Neural cell (in vitro differentiated cells): ENCODE measurements around the gene HCFC1. TPM values are rescaled to one million over a fixed set of nuclear protein-coding genes. Genes with fewer than 3 reads are reported as not detected.

Experiments
- H2AFZ ChIP-seq: fragments of 200-600, 300-800 bp; sonication (generic), shearing (Covaris generic); 2 replicates; pipeline ENCODE4 v1.6.0; 2014; ENCODE audit warnings: low read depth, mild to moderate bottlenecking, antibody characterized with exemption, low read length, moderate library complexity
- H3F3A ChIP-seq: fragments of 200-600 bp; shearing (Covaris generic); 2 replicates; pipeline ENCODE4 v1.6.1; 2016; ENCODE audit warnings: mild to moderate bottlenecking, moderate library complexity, mixed read lengths, antibody characterized with exemption, low read length; ENCODE audit not compliant: insufficient read depth, poor library complexity, severe bottlenecking
- H3K27ac ChIP-seq: fragments of 200-600, 300-800 bp; sonication (generic), shearing (Covaris generic); 2 replicates; pipeline ENCODE4 v1.5.1; 2014; ENCODE audit warnings: mild to moderate bottlenecking, low read length, moderate library complexity
- H3K27me3 ChIP-seq: fragments of 300-800, 200-600 bp; sonication (generic), shearing (Covaris generic); 2 replicates; pipeline ENCODE4 v1.6.0; 2014; ENCODE audit warnings: mild to moderate bottlenecking, low read depth, low read length, moderate library complexity; ENCODE audit not compliant: insufficient read depth
- H3K36me3 ChIP-seq: fragments of 300-800, 200-600 bp; sonication (generic), shearing (Covaris generic); 2 replicates; pipeline ENCODE4 v1.5.1; 2014; ENCODE audit warnings: mild to moderate bottlenecking, antibody characterized with exemption, low read length, moderate library complexity; ENCODE audit not compliant: insufficient read depth
- H3K4me2 ChIP-seq: fragments of 300-800, 200-600 bp; sonication (generic), shearing (Covaris generic); 2 replicates; pipeline ENCODE4 v1.6.0; 2014; ENCODE audit warnings: mild to moderate bottlenecking, low read length
- H3K4me3 ChIP-seq: fragments of 300-800, 200-600 bp; sonication (generic), shearing (Covaris generic); 2 replicates; pipeline ENCODE4 v1.5.1; 2014; ENCODE audit warnings: mild to moderate bottlenecking, low read length, moderate library complexity
- H3K79me2 ChIP-seq: fragments of 200-600 bp; shearing (Covaris generic); replicated peaks from 2 replicates; pipeline ENCODE4 v1.6.0; 2014; ENCODE audit warnings: mild to moderate bottlenecking, low read length, moderate library complexity; ENCODE audit not compliant: insufficient read depth
- H3K9ac ChIP-seq: fragments of 300-800, 200-600 bp; sonication (generic), shearing (Covaris generic); 2 replicates; pipeline ENCODE4 v1.6.1; 2016; ENCODE audit warnings: mild to moderate bottlenecking, low read length, mixed read lengths
- H3K9me2 ChIP-seq: fragments of 200-600 bp; shearing (Covaris generic); 2 replicates; pipeline ENCODE4 v1.6.1; 2016; ENCODE audit warnings: mild to moderate bottlenecking, low read length, mixed read lengths; ENCODE audit not compliant: insufficient read depth
- H3K9me3 ChIP-seq: fragments of 200-600, 300-800 bp; sonication (generic), shearing (Covaris generic); 2 replicates; pipeline ENCODE4 v1.6.1; 2016; ENCODE audit warnings: mild to moderate bottlenecking, mixed run types, low read length, moderate library complexity, mixed read lengths
- H4K20me1 ChIP-seq: fragments of 200-600 bp; shearing (Covaris generic); 2 replicates; pipeline ENCODE4 v1.6.1; 2016; ENCODE audit warnings: mild to moderate bottlenecking, mixed run types; ENCODE audit not compliant: insufficient read depth
- CTCF ChIP-seq: fragments of 450-650 bp; IDR thresholded peaks from 2 replicates; pipeline ENCODE4 v1.5.1; 2014; ENCODE audit warnings: antibody characterized with exemption, mild to moderate bottlenecking, moderate library complexity; ENCODE audit not compliant: poor library complexity, severe bottlenecking
- EP300 ChIP-seq: fragments of 450-650 bp; conservative IDR thresholded peaks from 2 replicates; pipeline ENCODE4 v1.6.1; 2014; ENCODE audit warnings: antibody characterized with exemption, mild to moderate bottlenecking, moderate library complexity; ENCODE audit not compliant: poor library complexity, severe bottlenecking
- EZH2 ChIP-seq: fragments of 200-600, 300-800 bp; shearing (Covaris generic), sonication (generic); IDR thresholded peaks from 2 replicates; pipeline ENCODE4 v1.6.1; 2014; ENCODE audit warnings: antibody characterized with exemption, low read length, borderline replicate concordance, mild to moderate bottlenecking; ENCODE audit not compliant: insufficient read depth, poor library complexity, severe bottlenecking
- MXI1 ChIP-seq: fragments of 450-650 bp; conservative IDR thresholded peaks from 2 replicates; pipeline ENCODE4 v1.6.1; 2014; ENCODE audit warnings: antibody characterized with exemption, mild to moderate bottlenecking; ENCODE audit not compliant: poor library complexity, severe bottlenecking
- POLR2AphosphoS5 ChIP-seq: IDR thresholded peaks from 2 replicates; pipeline ENCODE4 v1.6.1; 2012
- RAD21 ChIP-seq: fragments of 450-650 bp; conservative IDR thresholded peaks from 2 replicates; pipeline ENCODE4 v1.6.1; 2014; ENCODE audit warnings: antibody characterized with exemption, mild to moderate bottlenecking, moderate library complexity
- SMC3 ChIP-seq: fragments of 450-650 bp; conservative IDR thresholded peaks from 2 replicates; pipeline ENCODE4 v1.6.1; 2014; ENCODE audit warnings: antibody characterized with exemption, mild to moderate bottlenecking, moderate library complexity; ENCODE audit not compliant: poor library complexity
- TAF1 ChIP-seq: IDR thresholded peaks from 2 replicates; pipeline ENCODE4 v1.6.1; 2012; ENCODE audit warnings: low read depth
- polyA plus RNA-seq: library from polyadenylated mRNA; depleted of rRNA; stranded (reverse); fragments of >200 nt; gene quantifications from 2 replicates; pipeline ENCODE4 v1.2.3, GENCODE V29; 2014
- TF ChIP-seq, protein P1 (sequence below): IDR thresholded peaks from 2 replicates; pipeline ENCODE4 v1.6.1; 2012; ENCODE audit warnings: borderline replicate concordance

Gene HCFC1
- polyA plus RNA-seq, 1 donor from 2014 or later = 7.3 TPM

GRCh38 chrX:154015581-154016264 is 44.1 kb upstream of the HCFC1 start:
- no peak for TF ChIP-seq CTCF
- TF ChIP-seq, protein P1, sequence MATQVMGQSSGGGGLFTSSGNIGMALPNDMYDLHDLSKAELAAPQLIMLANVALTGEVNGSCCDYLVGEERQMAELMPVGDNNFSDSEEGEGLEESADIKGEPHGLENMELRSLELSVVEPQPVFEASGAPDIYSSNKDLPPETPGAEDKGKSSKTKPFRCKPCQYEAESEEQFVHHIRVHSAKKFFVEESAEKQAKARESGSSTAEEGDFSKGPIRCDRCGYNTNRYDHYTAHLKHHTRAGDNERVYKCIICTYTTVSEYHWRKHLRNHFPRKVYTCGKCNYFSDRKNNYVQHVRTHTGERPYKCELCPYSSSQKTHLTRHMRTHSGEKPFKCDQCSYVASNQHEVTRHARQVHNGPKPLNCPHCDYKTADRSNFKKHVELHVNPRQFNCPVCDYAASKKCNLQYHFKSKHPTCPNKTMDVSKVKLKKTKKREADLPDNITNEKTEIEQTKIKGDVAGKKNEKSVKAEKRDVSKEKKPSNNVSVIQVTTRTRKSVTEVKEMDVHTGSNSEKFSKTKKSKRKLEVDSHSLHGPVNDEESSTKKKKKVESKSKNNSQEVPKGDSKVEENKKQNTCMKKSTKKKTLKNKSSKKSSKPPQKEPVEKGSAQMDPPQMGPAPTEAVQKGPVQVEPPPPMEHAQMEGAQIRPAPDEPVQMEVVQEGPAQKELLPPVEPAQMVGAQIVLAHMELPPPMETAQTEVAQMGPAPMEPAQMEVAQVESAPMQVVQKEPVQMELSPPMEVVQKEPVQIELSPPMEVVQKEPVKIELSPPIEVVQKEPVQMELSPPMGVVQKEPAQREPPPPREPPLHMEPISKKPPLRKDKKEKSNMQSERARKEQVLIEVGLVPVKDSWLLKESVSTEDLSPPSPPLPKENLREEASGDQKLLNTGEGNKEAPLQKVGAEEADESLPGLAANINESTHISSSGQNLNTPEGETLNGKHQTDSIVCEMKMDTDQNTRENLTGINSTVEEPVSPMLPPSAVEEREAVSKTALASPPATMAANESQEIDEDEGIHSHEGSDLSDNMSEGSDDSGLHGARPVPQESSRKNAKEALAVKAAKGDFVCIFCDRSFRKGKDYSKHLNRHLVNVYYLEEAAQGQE = no peak
- no peak for TF ChIP-seq RAD21
- no peak for TF ChIP-seq SMC3
- no peak for TF ChIP-seq TAF1
- no peak for TF ChIP-seq EZH2
- TF ChIP-seq POLR2AphosphoS5 = no peak
- TF ChIP-seq EP300 = no peak
- TF ChIP-seq MXI1 = no peak
- Histone ChIP-seq H3F3A (no peaks in the 10 kb centered on the region), H3K27ac (no peak overlapping the region), H3K36me3 (no peaks in the 10 kb centered on the region), H3K27me3 (no peaks in the 10 kb centered on the region), H3K9ac (no peak overlapping the region), H3K79me2 (no peaks in the 10 kb centered on the region), H3K4me3 (no peak overlapping the region), H3K4me2 (no peak overlapping the region), H3K9me3 (no peaks in the 10 kb centered on the region), H3K9me2 (no peaks in the 10 kb centered on the region), H4K20me1 (no peaks in the 10 kb centered on the region), H2AFZ (no peak overlapping the region)

DNA sequence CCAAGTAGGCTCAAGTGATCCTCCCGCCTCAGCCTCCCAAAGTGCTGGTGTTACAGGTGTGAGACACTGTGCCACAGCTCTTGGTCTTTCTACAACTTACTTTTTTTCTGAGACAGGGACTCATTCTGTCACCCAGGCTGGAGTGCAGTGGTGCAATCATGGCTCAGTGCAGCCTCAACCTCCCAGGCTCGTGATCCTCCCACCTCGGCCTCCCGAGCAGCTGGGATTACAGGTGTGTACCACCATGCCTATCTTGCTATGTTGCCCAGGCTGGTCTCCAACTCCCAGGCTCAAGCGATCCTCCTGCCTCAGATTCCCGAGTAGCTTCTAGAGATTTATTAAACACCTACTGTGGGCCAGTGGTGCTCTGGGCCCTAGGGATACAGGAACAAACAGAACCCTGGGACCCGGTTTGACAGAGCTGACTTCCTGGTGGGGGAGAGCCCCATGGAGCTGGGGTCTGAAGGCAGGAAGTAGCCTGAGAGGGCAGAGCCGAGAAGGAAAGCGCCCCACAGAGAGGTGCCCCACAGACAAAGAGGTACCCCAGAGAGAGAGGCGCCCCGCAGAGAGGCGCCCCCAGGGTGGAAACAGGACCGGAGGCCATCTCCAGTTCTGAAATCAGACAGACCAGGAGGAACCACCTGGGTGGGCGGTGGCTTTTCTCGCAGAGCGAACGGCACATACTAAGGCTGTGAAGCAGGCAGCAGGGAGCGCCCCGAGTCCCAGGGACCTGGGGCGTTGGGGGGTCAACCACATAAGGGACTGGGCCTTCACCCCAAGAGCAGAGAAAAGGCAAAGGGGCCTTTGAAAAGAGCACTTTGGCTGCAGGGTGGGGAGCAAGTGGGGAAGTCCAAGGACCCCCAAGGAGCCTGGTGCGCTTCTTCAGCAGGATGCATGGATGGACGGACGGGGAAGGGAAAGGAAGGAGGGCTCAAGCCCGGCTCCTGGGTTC is 43.1 kb upstream of the HCFC1 start:
- H4K20me1 ChIP-seq = no peaks in the 10 kb centered on the region
- H3K79me2 ChIP-seq = no peaks in the 10 kb centered on the region
- H2AFZ ChIP-seq = no peak overlapping the region
- no peak overlapping the region for H3K9ac ChIP-seq
- no peaks in the 10 kb centered on the region for H3K36me3 ChIP-seq
- no peaks in the 10 kb centered on the region for H3K9me2 ChIP-seq
- H3F3A ChIP-seq = no peaks in the 10 kb centered on the region
- no peak overlapping the region for H3K4me2 ChIP-seq
- no peaks in the 10 kb centered on the region for H3K27me3 ChIP-seq
- H3K9me3 ChIP-seq = no peaks in the 10 kb centered on the region
- H3K27ac ChIP-seq = no peak overlapping the region
- no peak overlapping the region for H3K4me3 ChIP-seq
- TF ChIP-seq, protein P1 = no peak
- TF ChIP-seq EP300 = no peak
- no peak for TF ChIP-seq CTCF
- no peak for TF ChIP-seq TAF1
- no peak for TF ChIP-seq RAD21
- no peak for TF ChIP-seq MXI1
- TF ChIP-seq POLR2AphosphoS5 = no peak
- no peak for TF ChIP-seq SMC3
- no peak for TF ChIP-seq EZH2
